Astrocyte (in vitro differentiated cells and primary cell): ENCODE measurements around the gene SGPL1.

ENCODE experiments used
- CTCF ChIP-seq: IDR thresholded peaks from 2 replicates; pipeline ENCODE4 v1.5.1; 2011; ENCODE audit warnings: low read depth, mild to moderate bottlenecking, inconsistent platforms, low read length, moderate library complexity; ENCODE audit not compliant: insufficient read depth
- EZH2 ChIP-seq: IDR thresholded peaks from 2 replicates; pipeline ENCODE4 v1.6.1; 2012; ENCODE audit warnings: mild to moderate bottlenecking, low read length, inconsistent platforms; ENCODE audit not compliant: insufficient read depth

DNA sequence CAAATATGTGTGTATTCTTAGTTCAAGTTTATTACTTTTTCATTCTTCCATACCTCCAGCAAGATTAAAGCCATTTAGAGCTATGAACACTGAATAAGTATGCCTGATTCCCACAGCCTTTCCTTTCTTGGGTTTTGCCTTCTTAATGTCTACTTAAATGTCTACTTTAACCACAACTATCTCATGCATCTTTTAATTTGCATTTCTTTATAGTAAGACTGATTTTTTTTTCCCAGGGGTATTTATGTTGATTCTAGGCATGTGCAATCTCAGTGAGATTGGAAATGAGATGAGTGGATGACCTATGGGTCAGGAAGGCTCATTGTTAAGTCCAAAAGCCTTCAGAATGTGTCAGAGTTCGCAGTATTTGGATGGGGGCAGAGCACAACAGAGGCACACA, 69.0 kb downstream of the SGPL1 start:
- no peak for TF ChIP-seq EZH2
- TF ChIP-seq CTCF: no peak
